HEK293 (cell line): Measurements from ENCODE around the gene SLC39A7.

Source experiments
- SALL2 ChIP-seq: fragments of 450-650 bp; formaldehyde crosslinking; IDR thresholded peaks from 2 replicates; pipeline ENCODE4 v1.5.0; 2017; ENCODE audit warnings: missing biosample characterization, mild to moderate bottlenecking, missing genetic modification characterization, borderline replicate concordance
- ZNF19 ChIP-seq: fragments of 450-650 bp; formaldehyde crosslinking; IDR thresholded peaks from 2 replicates; pipeline ENCODE4; 2016; ENCODE audit warnings: missing biosample characterization, missing genetic modification characterization, low read depth
- ZNF239 ChIP-seq: fragments of 450-650 bp; formaldehyde crosslinking; IDR thresholded peaks from 2 replicates; pipeline ENCODE4 v1.5.1; 2016; ENCODE audit warnings: missing biosample characterization, missing genetic modification characterization
- ZNF521 ChIP-seq: fragments of 450-650 bp; formaldehyde crosslinking; IDR thresholded peaks from 2 replicates; pipeline ENCODE4 v1.5.1; 2017; ENCODE audit warnings: missing biosample characterization, mild to moderate bottlenecking, missing genetic modification characterization
- ZNF629 ChIP-seq: fragments of 450-650 bp; formaldehyde crosslinking; IDR thresholded peaks from 2 replicates; pipeline ENCODE4 v1.5.1; 2017; ENCODE audit warnings: missing biosample characterization, missing genetic modification characterization
- TF ChIP-seq, protein P1 (sequence below): fragments of 450-650 bp; formaldehyde crosslinking; IDR thresholded peaks from 2 replicates; pipeline ENCODE4 v1.5.1; 2016; ENCODE audit warnings: missing biosample characterization, missing genetic modification characterization
- TF ChIP-seq, protein P2 (sequence below): fragments of 450-650 bp; IDR thresholded peaks from 2 replicates; pipeline ENCODE4 v1.5.1; 2018; ENCODE audit warnings: missing biosample characterization, mild to moderate bottlenecking, missing genetic modification characterization

DNA sequence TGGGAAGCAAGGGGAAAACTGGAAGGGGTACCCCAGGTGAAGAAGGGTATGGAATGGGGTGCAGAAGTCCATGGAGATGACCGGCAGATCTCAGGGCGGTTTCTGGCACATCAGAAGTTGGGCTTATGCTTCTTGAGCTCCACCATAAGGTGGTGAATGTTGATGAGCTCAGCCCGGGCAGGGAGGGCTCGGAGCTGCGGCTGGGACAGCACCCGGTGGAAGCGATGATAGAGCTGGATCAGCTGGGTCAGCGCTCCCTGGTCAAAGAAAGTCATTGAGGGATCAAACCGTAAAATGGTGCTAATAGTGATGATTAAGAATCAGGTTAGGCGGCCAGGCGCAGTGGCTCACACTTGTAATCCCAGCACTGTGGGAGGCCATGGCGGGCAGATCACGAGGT is 50.1 kb downstream of the SLC39A7 start:
- TF ChIP-seq ZNF629 (tag by site-specific recombination) = no peak
- TF ChIP-seq ZNF19 = no peak
- no peak for TF ChIP-seq ZNF521
- TF ChIP-seq SALL2 (tag by site-specific recombination) = no peak
- TF ChIP-seq, protein P1, sequence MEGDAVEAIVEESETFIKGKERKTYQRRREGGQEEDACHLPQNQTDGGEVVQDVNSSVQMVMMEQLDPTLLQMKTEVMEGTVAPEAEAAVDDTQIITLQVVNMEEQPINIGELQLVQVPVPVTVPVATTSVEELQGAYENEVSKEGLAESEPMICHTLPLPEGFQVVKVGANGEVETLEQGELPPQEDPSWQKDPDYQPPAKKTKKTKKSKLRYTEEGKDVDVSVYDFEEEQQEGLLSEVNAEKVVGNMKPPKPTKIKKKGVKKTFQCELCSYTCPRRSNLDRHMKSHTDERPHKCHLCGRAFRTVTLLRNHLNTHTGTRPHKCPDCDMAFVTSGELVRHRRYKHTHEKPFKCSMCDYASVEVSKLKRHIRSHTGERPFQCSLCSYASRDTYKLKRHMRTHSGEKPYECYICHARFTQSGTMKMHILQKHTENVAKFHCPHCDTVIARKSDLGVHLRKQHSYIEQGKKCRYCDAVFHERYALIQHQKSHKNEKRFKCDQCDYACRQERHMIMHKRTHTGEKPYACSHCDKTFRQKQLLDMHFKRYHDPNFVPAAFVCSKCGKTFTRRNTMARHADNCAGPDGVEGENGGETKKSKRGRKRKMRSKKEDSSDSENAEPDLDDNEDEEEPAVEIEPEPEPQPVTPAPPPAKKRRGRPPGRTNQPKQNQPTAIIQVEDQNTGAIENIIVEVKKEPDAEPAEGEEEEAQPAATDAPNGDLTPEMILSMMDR = no peak
- TF ChIP-seq ZNF239 (tag by site-specific recombination) = no peak
- TF ChIP-seq, protein P2, sequence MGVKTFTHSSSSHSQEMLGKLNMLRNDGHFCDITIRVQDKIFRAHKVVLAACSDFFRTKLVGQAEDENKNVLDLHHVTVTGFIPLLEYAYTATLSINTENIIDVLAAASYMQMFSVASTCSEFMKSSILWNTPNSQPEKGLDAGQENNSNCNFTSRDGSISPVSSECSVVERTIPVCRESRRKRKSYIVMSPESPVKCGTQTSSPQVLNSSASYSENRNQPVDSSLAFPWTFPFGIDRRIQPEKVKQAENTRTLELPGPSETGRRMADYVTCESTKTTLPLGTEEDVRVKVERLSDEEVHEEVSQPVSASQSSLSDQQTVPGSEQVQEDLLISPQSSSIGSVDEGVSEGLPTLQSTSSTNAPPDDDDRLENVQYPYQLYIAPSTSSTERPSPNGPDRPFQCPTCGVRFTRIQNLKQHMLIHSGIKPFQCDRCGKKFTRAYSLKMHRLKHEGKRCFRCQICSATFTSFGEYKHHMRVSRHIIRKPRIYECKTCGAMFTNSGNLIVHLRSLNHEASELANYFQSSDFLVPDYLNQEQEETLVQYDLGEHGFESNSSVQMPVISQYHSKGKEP = no peak
